ENCODE data around the gene GPR68.

GRCh38 chr14:91291786-91292405 lies 47.4 kb upstream of the GPR68 start:
- TF ChIP-seq POLR2A (IDR thresholded peaks at IDR 0.05): no peak
- TF ChIP-seq CTCF (IDR thresholded peaks at IDR 0.05): no peak
